WTC11 (cell line): ENCODE results near the gene ZNF366.

ENCODE experiments used
- TF ChIP-seq, protein P1 (sequence below): fragments of 200-600 bp; IDR thresholded peaks from 2 replicates; pipeline ENCODE4 v1.8.0; 2022; ENCODE audit warnings: antibody characterized with exemption
- TF ChIP-seq, protein P2 (sequence below): sonication (generic); formaldehyde crosslinking; IDR thresholded peaks from 2 replicates; pipeline ENCODE4 v1.8.1; 2023; ENCODE audit warnings: mild to moderate bottlenecking, missing genetic modification reagents, borderline replicate concordance

DNA sequence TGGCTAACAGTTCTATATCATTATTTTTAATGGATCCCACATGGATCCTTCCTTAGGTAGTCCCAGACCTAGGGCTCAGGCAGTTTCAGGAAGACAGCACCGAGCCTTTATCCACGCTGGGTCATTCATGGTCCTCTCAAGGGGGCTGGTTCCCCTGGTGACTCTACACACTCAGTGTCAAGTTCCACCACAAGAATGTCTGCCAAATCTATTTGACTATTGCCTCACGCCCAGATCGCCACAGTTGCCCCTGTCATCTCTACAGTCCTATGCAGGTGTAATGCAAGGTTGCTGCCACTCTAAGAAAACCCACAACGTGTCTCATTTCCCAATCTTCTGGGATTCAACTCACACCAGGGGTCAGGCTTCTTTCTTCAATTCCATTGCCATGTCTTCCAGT lies 8.0 kb upstream of the ZNF366 start:
- TF ChIP-seq, protein P1, sequence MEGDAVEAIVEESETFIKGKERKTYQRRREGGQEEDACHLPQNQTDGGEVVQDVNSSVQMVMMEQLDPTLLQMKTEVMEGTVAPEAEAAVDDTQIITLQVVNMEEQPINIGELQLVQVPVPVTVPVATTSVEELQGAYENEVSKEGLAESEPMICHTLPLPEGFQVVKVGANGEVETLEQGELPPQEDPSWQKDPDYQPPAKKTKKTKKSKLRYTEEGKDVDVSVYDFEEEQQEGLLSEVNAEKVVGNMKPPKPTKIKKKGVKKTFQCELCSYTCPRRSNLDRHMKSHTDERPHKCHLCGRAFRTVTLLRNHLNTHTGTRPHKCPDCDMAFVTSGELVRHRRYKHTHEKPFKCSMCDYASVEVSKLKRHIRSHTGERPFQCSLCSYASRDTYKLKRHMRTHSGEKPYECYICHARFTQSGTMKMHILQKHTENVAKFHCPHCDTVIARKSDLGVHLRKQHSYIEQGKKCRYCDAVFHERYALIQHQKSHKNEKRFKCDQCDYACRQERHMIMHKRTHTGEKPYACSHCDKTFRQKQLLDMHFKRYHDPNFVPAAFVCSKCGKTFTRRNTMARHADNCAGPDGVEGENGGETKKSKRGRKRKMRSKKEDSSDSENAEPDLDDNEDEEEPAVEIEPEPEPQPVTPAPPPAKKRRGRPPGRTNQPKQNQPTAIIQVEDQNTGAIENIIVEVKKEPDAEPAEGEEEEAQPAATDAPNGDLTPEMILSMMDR: no peak
- TF ChIP-seq, protein P2, sequence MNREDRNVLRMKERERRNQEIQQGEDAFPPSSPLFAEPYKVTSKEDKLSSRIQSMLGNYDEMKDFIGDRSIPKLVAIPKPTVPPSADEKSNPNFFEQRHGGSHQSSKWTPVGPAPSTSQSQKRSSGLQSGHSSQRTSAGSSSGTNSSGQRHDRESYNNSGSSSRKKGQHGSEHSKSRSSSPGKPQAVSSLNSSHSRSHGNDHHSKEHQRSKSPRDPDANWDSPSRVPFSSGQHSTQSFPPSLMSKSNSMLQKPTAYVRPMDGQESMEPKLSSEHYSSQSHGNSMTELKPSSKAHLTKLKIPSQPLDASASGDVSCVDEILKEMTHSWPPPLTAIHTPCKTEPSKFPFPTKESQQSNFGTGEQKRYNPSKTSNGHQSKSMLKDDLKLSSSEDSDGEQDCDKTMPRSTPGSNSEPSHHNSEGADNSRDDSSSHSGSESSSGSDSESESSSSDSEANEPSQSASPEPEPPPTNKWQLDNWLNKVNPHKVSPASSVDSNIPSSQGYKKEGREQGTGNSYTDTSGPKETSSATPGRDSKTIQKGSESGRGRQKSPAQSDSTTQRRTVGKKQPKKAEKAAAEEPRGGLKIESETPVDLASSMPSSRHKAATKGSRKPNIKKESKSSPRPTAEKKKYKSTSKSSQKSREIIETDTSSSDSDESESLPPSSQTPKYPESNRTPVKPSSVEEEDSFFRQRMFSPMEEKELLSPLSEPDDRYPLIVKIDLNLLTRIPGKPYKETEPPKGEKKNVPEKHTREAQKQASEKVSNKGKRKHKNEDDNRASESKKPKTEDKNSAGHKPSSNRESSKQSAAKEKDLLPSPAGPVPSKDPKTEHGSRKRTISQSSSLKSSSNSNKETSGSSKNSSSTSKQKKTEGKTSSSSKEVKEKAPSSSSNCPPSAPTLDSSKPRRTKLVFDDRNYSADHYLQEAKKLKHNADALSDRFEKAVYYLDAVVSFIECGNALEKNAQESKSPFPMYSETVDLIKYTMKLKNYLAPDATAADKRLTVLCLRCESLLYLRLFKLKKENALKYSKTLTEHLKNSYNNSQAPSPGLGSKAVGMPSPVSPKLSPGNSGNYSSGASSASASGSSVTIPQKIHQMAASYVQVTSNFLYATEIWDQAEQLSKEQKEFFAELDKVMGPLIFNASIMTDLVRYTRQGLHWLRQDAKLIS (CRISPR knock-in tag): no peak
